Activated CD4-positive, alpha-beta T cell treated with anti-CD3 and anti-CD28 coated beads, Interleukin-2, Interleukin-4, amounts not matched to agents 100 ng/mL and 50 ng/mL, durations not matched to agents 16 hours and 8 hours (primary cell): Measurements from ENCODE around the gene INO80.

Experiments
- DNase-seq: peaks from one replicate; pipeline ENCODE4 v3.0.0-alpha.2; 2020; ENCODE audit warnings: low spot score

The INO80 gene

GRCh38 chr15:40999190-40999589 is 116.9 kb downstream of the INO80 start:
- DNase-seq: no peak

- no peak for DNase-seq
These were observed 120.4 kb downstream of the INO80 start for GRCh38 chr15:40995656-40996055.

- no peak for DNase-seq
These were observed 123.3 kb downstream of the INO80 start for GRCh38 chr15:40992825-40993224.

- DNase-seq: no peak
These were observed 123.8 kb downstream of the INO80 start for GRCh38 chr15:40992241-40992741.

DNA sequence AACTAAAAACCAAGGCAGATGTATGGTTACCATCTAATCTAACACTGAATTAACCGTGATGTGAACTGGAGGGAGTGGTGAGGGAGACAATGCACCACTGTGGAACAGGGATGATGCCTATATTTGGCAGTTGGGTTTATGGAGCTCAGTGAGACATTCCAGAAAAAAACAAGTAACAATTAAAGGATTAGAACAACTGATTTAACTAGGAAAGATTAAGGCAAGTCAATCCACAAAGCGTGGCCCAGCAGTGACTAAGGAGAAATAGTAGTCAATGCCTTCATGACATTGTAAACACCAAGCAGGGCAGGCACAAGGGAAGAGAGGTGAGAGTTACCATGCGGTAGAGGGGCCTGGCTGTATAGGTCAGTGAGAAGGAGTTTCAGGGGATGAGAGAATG is 124.7 kb downstream of the INO80 start:
- DNase-seq: no peak

- no peak for DNase-seq
These were observed 125.3 kb downstream of the INO80 start for GRCh38 chr15:40990789-40991188.

DNA sequence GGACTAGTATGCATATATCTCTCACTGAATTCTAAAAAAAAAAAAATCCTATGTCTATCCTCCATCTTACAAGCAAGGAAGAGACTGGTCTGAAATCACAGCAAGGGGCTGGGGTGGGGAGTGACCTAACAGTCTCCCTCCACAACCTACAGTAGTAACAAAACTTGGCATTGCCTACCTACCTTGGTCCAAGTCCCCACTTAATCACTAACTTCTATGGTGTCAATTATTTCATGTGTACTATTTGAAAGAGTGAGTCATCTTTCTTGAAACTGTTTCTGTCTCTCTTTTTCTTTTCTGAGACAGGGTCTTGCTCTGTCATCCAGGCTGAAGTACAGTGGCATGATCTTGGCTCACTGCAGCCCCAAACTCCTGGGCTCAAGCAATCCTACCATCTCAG is 126.0 kb downstream of the INO80 start:
- no peak for DNase-seq

GRCh38 chr15:40988156-40988555 is 127.9 kb downstream of the INO80 start:
- no peak for DNase-seq

DNA sequence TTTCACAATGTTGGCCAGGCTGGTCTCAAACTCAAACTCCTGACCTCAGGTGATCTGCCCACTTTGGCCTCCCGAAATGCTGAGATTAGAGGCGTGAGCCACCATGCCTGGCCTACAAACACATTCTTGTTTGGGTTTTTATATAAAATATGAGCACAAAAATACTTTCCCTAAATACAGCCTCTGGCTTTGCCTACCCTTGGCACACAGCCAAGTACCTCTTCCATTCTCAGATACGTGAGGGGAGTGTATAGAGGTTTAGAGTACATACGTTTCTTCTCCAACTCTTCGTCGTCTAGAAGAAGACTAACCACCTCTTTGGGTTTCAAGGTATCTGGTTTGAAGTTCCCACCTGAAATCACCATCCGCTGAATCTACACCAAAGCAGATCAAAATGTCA is 129.3 kb downstream of the INO80 start:
- DNase-seq: no peak

DNA sequence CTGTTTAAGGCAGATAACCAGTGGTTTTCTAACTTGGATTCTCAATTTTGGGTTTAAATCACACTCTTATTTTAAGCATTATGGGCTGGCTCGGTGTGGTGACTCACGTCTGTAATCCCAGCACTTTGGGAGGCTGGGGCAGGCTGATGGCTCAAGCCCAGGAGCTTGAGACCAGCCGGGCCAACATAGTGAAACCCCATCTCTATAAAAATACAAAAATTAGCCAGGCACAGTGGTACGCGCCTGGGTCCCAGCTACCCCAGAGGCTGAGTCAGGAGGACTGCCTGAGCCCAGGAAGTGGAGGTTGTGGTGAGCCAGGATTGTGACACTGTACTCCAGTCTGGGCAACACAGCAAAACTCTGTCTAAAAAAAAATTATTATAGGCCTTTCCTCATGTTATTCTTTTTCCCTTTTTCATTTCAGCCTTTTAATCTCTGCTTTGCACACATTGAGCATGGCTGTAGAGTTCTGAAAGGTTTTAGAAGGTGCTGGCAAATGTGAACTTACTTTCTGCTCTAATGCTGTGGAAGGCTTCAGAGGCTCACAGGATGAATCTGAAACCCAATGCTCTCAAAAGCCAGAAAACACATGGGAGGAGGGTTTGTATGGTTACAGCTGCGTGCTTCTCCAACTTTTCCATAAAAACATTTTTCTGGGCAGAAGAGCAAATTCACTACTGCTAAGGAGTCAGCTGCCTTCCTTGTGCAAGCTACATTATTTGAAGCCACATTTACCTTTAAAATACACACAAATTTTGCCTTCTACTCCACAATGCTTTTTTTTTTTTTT is 130.3 kb downstream of the INO80 start:
- no peak for DNase-seq

DNA sequence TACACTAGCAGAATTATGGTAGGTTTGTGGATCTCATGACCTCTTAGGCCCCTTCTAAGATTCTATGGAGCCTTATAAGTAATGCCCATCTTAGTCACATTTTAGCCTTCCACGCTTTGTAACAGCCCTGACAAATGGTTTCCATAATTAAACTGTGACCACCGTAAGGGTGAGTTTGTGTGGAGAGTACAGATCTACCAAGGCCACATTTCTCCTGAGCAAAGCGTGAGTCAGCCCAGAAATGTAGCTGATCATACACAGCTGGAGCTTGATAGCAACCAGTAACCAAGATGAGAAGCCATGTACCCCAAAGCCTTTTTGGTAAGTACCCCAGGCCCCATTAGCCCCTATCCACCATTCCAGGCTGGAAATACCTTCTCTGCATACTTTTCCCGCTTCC is 131.1 kb downstream of the INO80 start:
- DNase-seq: no peak

- DNase-seq: no peak
These were observed 131.7 kb downstream of the INO80 start for GRCh38 chr15:40984406-40984805.

DNA sequence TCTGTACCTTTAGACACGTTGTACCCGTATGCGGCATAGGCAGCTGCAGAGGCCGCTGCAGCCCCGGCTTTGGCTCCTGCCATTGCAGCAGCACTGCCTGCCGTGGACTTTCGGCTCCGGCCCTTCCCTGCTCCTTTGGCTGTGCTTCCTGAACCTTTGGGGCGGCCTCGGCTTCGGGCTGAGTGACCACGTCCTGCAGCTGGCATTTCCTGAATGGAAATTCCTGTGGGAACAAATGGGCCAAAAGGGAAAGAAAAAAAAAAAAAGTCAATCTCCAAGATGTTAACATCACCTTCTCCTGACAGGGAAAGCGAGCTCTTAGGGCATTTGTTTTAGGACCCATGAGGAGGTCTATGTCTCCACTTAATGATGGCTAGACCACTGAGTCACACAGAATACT is 133.2 kb downstream of the INO80 start:
- no peak for DNase-seq

DNA sequence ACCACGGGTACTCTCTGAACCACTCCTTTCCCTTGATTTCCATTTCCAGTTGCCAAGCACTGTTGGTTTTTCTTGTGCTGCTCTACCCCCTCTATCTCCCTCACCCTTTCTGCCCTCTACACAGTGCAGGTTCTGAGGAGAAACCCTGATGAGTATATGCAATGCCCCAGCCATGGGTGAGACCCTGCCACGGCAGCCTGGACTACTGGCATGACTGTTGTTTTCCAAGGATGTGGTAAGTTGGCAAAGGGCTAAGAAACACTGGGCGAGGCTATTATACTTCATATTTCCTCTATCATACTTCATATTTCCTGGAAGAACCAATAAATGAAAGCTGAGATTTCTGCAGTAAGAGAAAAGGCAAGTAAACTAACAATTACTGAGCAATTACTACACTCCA is 134.9 kb downstream of the INO80 start:
- DNase-seq: no peak

- DNase-seq: no peak
These were observed 137.5 kb downstream of the INO80 start for GRCh38 chr15:40978562-40978961.

DNA sequence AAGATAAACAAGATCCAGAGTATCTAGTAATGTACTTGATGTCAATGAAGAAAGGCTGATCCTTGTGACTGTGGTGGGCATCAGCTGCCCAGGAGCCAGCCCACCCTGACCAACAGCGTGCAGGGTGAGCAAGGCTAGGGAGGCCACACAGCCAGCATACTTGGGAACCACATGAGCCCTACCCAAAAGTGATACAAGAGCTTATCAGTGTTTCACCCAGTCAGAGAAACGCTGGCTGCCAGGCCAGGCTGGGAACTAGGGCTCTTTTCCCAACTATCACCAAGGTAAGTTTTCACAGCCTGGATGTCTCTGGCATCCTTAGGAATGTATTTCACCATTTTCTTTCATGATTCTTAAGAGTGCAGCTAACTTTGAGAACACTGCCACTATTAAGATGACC is 137.9 kb downstream of the INO80 start:
- DNase-seq: no peak

GRCh38 chr15:40976819-40977218 is 139.3 kb downstream of the INO80 start:
- no peak for DNase-seq

DNA sequence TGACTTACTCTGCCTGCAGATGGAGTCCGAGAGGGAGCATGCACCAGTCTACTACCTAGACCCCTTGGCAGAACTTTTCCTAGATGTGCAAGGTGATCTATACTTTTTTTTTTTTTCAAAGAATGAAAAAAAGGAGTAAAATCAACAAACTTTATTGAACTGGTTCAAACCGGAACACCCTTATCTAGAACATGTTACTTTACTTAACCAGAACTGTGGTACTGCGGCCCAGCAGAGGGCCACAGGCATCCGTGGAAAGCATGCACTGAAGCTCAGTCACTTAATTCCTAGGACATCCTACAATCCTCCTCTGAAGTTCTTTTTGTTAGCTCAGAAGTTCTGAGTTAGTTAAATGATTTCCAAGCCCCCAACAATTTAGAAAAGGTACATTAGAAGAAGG is 141.2 kb downstream of the INO80 start:
- no peak for DNase-seq

DNA sequence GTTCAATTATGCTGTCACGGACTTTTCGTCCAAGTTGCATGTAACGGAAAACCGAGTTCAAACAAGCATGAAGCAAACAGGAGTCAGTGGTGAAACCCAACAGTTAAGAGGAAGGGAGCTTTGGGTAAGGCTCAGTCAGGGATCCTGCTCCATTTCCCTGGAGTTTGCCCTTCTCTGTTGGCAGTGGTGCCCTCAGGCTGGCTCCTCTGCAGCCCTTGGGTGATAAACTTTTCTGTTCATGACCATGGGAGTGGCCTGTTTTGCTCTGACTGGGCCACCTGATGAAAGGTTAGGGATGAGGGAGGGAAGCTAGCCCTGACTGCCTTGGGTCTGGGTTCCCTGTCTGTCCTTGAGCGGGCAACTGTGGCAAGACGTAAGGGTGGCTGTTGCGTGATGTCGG is 146.7 kb downstream of the INO80 start:
- DNase-seq: no peak

GRCh38 chr15:40968290-40969085 is 147.6 kb downstream of the INO80 start:
- no peak for DNase-seq

GRCh38 chr15:40964634-40965033 is 151.4 kb downstream of the INO80 start:
- DNase-seq: no peak

DNA sequence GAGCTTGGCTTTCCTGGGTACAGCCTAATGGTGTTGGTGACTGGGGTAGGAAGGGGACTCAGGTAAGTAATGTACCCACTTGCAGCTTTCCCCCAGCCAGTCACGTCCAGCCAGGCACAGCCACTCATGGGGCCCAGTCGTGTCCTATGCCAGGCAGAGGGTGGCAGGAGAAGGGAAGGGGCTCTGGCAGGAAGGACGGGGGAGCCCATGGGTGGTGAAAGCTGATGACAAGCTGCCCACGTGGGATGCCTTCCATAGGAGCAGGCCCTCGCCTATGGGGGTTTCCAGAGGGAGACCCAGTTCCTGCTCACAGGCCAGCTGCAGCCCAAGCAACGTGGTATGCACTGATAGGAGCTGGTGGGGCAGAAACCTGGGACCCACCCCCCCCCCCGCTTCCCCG is 152.1 kb downstream of the INO80 start:
- no peak for DNase-seq

- no peak for DNase-seq
These were observed 152.9 kb downstream of the INO80 start for GRCh38 chr15:40963201-40963600.
